Measurements from ENCODE around the gene NHEJ1. TPM values are rescaled to one million over a fixed set of nuclear protein-coding genes. Genes with fewer than 3 reads are reported as not detected.
A peak's percentile ranks its signal among the peaks of the same experiment; 100 is the strongest.

NHEJ1 gene
- total RNA-seq, 1 donor from 2014 or later, result 13.0 TPM

GRCh38 chr2:219183151-219183772 is 22.6 kb upstream of the NHEJ1 start:
- TF ChIP-seq, protein P1, sequence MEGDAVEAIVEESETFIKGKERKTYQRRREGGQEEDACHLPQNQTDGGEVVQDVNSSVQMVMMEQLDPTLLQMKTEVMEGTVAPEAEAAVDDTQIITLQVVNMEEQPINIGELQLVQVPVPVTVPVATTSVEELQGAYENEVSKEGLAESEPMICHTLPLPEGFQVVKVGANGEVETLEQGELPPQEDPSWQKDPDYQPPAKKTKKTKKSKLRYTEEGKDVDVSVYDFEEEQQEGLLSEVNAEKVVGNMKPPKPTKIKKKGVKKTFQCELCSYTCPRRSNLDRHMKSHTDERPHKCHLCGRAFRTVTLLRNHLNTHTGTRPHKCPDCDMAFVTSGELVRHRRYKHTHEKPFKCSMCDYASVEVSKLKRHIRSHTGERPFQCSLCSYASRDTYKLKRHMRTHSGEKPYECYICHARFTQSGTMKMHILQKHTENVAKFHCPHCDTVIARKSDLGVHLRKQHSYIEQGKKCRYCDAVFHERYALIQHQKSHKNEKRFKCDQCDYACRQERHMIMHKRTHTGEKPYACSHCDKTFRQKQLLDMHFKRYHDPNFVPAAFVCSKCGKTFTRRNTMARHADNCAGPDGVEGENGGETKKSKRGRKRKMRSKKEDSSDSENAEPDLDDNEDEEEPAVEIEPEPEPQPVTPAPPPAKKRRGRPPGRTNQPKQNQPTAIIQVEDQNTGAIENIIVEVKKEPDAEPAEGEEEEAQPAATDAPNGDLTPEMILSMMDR (IDR thresholded peaks at IDR 0.05), result no peak
- Histone ChIP-seq H3K27me3 (ENCODE audit: low read depth) (no peaks in the 10 kb centered on the region), H3K27ac (no peak overlapping the region), H3K9me3 (no peaks in the 10 kb centered on the region), H3K4me1 (peaks cover 13% of the 10 kb centered on the region), H3K4me3 (no peak overlapping the region), H3K36me3 (peaks cover 65% of the 10 kb centered on the region)
- intact Hi-C loops (cut with DNase I), result no loop called here
- ATAC-seq, result no peak
- DNase-seq, result no peak

GRCh38 chr2:219182331-219183150 is 21.9 kb upstream of the NHEJ1 start:
- H3K36me3 ChIP-seq, result peaks cover 65% of the 10 kb centered on the region
- DNase-seq (peak; percentile 57), ATAC-seq (no peak)
- intact Hi-C loops (cut with DNase I), result no loop called here
- no peaks in the 10 kb centered on the region for H3K9me3 ChIP-seq
- peaks cover 13% of the 10 kb centered on the region for H3K4me1 ChIP-seq
- no peaks in the 10 kb centered on the region for H3K27me3 ChIP-seq (ENCODE audit: low read depth)
- H3K4me3 ChIP-seq, result no peak overlapping the region
- TF ChIP-seq, protein P1 (IDR thresholded peaks at IDR 0.05), result no peak
- H3K27ac ChIP-seq, result no peak overlapping the region

GRCh38 chr2:219181531-219181930 is 20.9 kb upstream of the NHEJ1 start:
- DNase-seq, result no peak
- H3K27me3 ChIP-seq (ENCODE audit: low read depth), result no peaks in the 10 kb centered on the region
- intact Hi-C loops (cut with DNase I), result no loop called here
- no peaks in the 10 kb centered on the region for H3K9me3 ChIP-seq
- no peak overlapping the region for H3K27ac ChIP-seq
- TF ChIP-seq, protein P1 (IDR thresholded peaks at IDR 0.05), result no peak
- ATAC-seq, result no peak
- peaks cover 65% of the 10 kb centered on the region for H3K36me3 ChIP-seq
- H3K4me1 ChIP-seq, result peaks cover 13% of the 10 kb centered on the region
- H3K4me3 ChIP-seq, result no peak overlapping the region

GRCh38 chr2:219180961-219181360 is 20.3 kb upstream of the NHEJ1 start:
- Histone ChIP-seq H3K27me3 (ENCODE audit: low read depth) (no peaks in the 10 kb centered on the region), H3K4me1 (peaks cover 17% of the 10 kb centered on the region), H3K9me3 (no peaks in the 10 kb centered on the region), H3K4me3 (no peak overlapping the region), H3K36me3 (peaks cover 63% of the 10 kb centered on the region), H3K27ac (no peak overlapping the region)
- ATAC-seq (no peak), DNase-seq (no peak)
- intact Hi-C loops (cut with DNase I), result no loop called here
- TF ChIP-seq, protein P1 (IDR thresholded peaks at IDR 0.05), result no peak

GRCh38 chr2:219179601-219180465 is 19.2 kb upstream of the NHEJ1 start:
- Histone ChIP-seq H3K27me3 (ENCODE audit: low read depth) (no peaks in the 10 kb centered on the region), H3K9me3 (no peaks in the 10 kb centered on the region), H3K36me3 (peaks cover 64% of the 10 kb centered on the region), H3K27ac (no peak overlapping the region), H3K4me1 (peaks cover 29% of the 10 kb centered on the region), H3K4me3 (no peak overlapping the region)
- intact Hi-C loops (cut with DNase I), result no loop called here
- no peak for DNase-seq
- TF ChIP-seq, protein P1 (IDR thresholded peaks at IDR 0.05), result no peak
- ATAC-seq, result no peak
